Gastrocnemius medialis (tissue), 4 donors: ENCODE data around the gene ZNF354C. TPM values are rescaled to one million over a fixed set of nuclear protein-coding genes. Genes with fewer than 3 reads are reported as not detected.

Experiments
- ATAC-seq, 2 donors: fragments of 150-250 bp; one replicate each; pipeline ENCODE4 v1.9.1; 2016
- DNase-seq, 2 donors: peaks; one replicate each; pipeline ENCODE4 v3.0.0-alpha.2; 2019
- H3K27ac ChIP-seq, 4 donors: fragments of 200-600 bp; sonication (generic); 1 replicate in 1 of 4; 2 replicates in 3 of 4; pipeline ENCODE4 v1.5.1; 2016 to 2018; ENCODE audit warnings: mild to moderate bottlenecking in 2 of 4, moderate library complexity in 1 of 4
- H3K27me3 ChIP-seq, 3 donors: fragments of 200-600 bp; sonication (generic) in 2 of 3; 1 replicate in 1 of 3; 2 replicates in 2 of 3; pipeline versions ENCODE4 v1.5.1 to v1.6.0; 2016 to 2019; ENCODE audit warnings: mild to moderate bottlenecking in 1 of 3, moderate library complexity in 1 of 3
- H3K36me3 ChIP-seq, 2 donors: fragments of 200-600 bp; sonication (generic) in 1 of 2; one replicate each; pipeline ENCODE4 v1.5.1; 2017 to 2018
- H3K4me1 ChIP-seq, 2 donors: fragments of 200-600 bp; sonication (generic) in 1 of 2; one replicate each; pipeline ENCODE4 v1.5.1; 2016 to 2017; ENCODE audit warnings: mild to moderate bottlenecking in 2 of 2
- H3K4me3 ChIP-seq, 4 donors: fragments of 200-600 bp; sonication (generic) in 3 of 4; 1 replicate in 1 of 4; 2 replicates in 3 of 4; pipeline ENCODE4 v1.5.1; 2016 to 2019; ENCODE audit warnings: mild to moderate bottlenecking in 2 of 4
- H3K9me3 ChIP-seq, 3 donors: fragments of 200-600 bp; sonication (generic) in 2 of 3; 1 replicate in 1 of 3; 2 replicates in 2 of 3; pipeline ENCODE4 v1.5.1; 2016 to 2019
- CTCF ChIP-seq, 5 experiments: fragments of 450-650 bp in 3 of 5; fragments of 200-600 bp in 2 of 5; sonication (generic) in 2 of 5; IDR thresholded peaks in 4 of 5; conservative IDR thresholded peaks in 1 of 5; 1 replicate in 4 of 5; 2 replicates in 1 of 5; pipeline ENCODE4 v1.5.1; 2016 to 2019; ENCODE audit warnings: antibody characterized with exemption in 5 of 5, mild to moderate bottlenecking in 3 of 5, moderate library complexity in 3 of 5
- POLR2A ChIP-seq, 2 donors: fragments of 450-650 bp; IDR thresholded peaks; one replicate each; pipeline ENCODE4 v1.6.1; 2017; ENCODE audit warnings: antibody characterized with exemption in 2 of 2, mild to moderate bottlenecking in 2 of 2, moderate library complexity in 2 of 2
- in situ Hi-C, 4 donors: fragments of 200-750 bp; cut with MboI; loops; one replicate each; pipeline versions ENCODE4 v1.15.0 to v1.8.0; 2017; ENCODE audit warnings: low sequenced_read_pairs in 4 of 4
- intact Hi-C: fragments of 100-400 bp; cut with DNase I; formaldehyde crosslinking; loops from one replicate; pipeline ENCODE4 v1.15.1; 2023; ENCODE audit warnings: low total_unique reads
- total RNA-seq, 4 donors: library from RNA; depleted of rRNA; stranded (reverse); fragments of >200 nt; gene quantifications; one replicate each; pipeline versions ENCODE4 v1.1.0 to v1.2.3, GENCODE V29; 2016

The ZNF354C gene
- total RNA-seq, 4 donors from 2014 or later, result 1.6 to 3.5 (median 2.3) TPM

DNA sequence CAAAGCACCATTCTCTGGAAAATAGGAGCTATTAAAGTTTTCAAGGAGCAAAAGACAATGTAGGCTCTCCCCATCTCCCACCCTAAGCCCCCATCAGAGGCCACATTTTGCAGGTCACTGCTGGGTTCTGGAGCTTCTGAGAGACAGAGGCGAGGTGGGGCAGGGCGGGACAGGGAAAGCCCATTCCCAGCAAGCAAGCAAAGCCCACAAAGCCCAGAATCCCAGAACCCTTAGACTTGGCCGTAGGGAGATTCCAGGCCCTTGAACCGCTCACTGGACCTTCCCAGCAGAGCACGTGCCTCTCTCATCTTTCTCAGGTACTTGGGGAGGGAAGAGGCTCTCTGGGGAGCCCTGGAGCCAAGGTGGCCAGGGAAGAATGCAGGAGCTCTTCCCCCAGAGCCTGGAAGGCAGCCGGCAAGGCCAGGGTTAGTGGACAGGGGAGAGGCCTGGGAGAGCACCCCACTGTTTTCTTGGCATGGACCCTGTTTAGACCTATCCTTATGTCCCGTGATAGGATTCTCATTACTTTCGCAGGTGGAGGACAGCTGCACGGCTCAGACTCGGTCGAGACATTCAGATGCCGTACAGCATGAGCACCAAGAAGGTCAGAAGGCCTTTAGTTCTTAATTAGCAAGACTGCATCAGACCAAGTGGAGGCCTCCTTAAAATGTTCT, 52.4 kb downstream of the ZNF354C start:
- ATAC-seq, result no peak
- H3K36me3 ChIP-seq, result no peaks in the 10 kb centered on the region
- in situ Hi-C loops, result no loop called here
- DNase-seq, result no peak
- H3K27ac ChIP-seq, result no peak overlapping the region
- TF ChIP-seq CTCF (IDR thresholded peaks at IDR 0.05 in 4 of 5, conservative IDR thresholded peaks at IDR 0.05 in 1 of 5), result no peak
- TF ChIP-seq POLR2A (IDR thresholded peaks at IDR 0.05), result no peak
- H3K27me3 ChIP-seq, result no peaks in the 10 kb centered on the region
- peaks cover 0 to 14% (median 0%) of the 10 kb centered on the region in 3 donors for H3K9me3 ChIP-seq
- intact Hi-C loops, result no loop called here
- no peaks in the 10 kb centered on the region for H3K4me1 ChIP-seq
- H3K4me3 ChIP-seq, result no peak overlapping the region

DNA sequence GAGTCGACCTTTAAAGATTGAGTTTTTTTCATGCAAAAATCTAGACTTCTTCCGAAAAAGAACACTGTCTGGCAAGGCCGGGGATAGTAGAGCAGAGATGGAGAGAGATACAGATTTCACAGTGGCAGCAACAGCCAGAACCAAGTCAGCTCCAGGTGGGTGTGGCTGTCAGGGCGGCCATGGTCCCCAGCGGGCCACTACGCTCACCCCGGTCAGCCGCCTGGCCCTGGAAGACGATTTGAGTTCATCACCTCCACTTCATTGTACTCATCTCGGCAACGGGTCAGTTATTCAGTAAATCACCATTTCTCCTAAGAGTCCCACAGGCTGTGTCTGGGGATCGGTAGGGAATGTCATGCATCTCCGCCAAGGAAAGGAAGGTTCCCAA, 53.0 kb downstream of the ZNF354C start:
- intact Hi-C loops (no loop called here), in situ Hi-C loops (no loop called here)
- ATAC-seq (no peak), DNase-seq (no peak)
- TF ChIP-seq CTCF (IDR thresholded peaks at IDR 0.05 in 4 of 5, conservative IDR thresholded peaks at IDR 0.05 in 1 of 5), result no peak
- TF ChIP-seq POLR2A (IDR thresholded peaks at IDR 0.05), result no peak
- H3K4me1 ChIP-seq, result no peaks in the 10 kb centered on the region
- no peaks in the 10 kb centered on the region for H3K27me3 ChIP-seq
- H3K36me3 ChIP-seq, result no peaks in the 10 kb centered on the region
- H3K4me3 ChIP-seq, result no peak overlapping the region
- H3K27ac ChIP-seq, result no peak overlapping the region
- H3K9me3 ChIP-seq, result peaks cover 0 to 14% (median 0%) of the 10 kb centered on the region in 3 donors

- DNase-seq (no peak), ATAC-seq (no peak)
- in situ Hi-C loops (no loop called here), intact Hi-C loops (no loop called here)
- H3K9me3 ChIP-seq, result peaks cover 0 to 14% (median 0%) of the 10 kb centered on the region in 3 donors
- no peak overlapping the region for H3K4me3 ChIP-seq
- H3K27me3 ChIP-seq, result no peaks in the 10 kb centered on the region
- H3K36me3 ChIP-seq, result no peaks in the 10 kb centered on the region
- H3K27ac ChIP-seq, result no peak overlapping the region
- no peaks in the 10 kb centered on the region for H3K4me1 ChIP-seq
- TF ChIP-seq POLR2A (IDR thresholded peaks at IDR 0.05), result no peak
- TF ChIP-seq CTCF (IDR thresholded peaks at IDR 0.05 in 4 of 5, conservative IDR thresholded peaks at IDR 0.05 in 1 of 5), result no peak
Measured at GRCh38 chr5:179113945-179114641, 53.9 kb downstream of the ZNF354C start.

DNA sequence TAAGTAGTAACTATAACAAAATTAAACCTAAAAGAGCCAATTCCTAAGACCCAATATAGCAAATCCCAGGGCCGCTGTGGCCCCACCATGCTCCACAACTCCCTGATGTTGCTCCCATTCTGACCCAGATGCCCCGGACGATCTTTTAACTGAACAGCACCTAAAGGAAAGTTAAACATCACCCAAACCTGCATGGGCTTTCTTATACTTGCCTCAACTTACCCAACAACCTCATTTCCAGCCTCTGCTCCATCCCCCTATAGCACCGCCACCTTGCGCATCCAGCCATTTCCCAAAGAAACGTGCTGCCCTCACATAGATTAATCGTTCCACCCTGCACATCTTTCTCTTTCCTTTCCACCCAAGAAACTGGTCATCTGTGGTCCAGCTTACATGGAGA, 54.6 kb downstream of the ZNF354C start:
- in situ Hi-C loops (no loop called here), intact Hi-C loops (no loop called here)
- Histone ChIP-seq H3K4me1 (no peaks in the 10 kb centered on the region), H3K27me3 (no peaks in the 10 kb centered on the region), H3K4me3 (no peak overlapping the region), H3K36me3 (no peaks in the 10 kb centered on the region), H3K27ac (no peak overlapping the region), H3K9me3 (peaks cover 0 to 14% (median 0%) of the 10 kb centered on the region in 3 donors)
- DNase-seq, result no peak
- TF ChIP-seq POLR2A (IDR thresholded peaks at IDR 0.05), result no peak
- no peak for TF ChIP-seq CTCF (IDR thresholded peaks at IDR 0.05 in 4 of 5, conservative IDR thresholded peaks at IDR 0.05 in 1 of 5)
- ATAC-seq, result no peak
